Gastrocnemius medialis (tissue), 4 donors: Measurements from ENCODE around the gene CHST15.

Source experiments
- CTCF ChIP-seq, 5 experiments: fragments of 450-650 bp in 3 of 5; fragments of 200-600 bp in 2 of 5; sonication (generic) in 2 of 5; IDR thresholded peaks in 4 of 5; conservative IDR thresholded peaks in 1 of 5; 1 replicate in 4 of 5; 2 replicates in 1 of 5; pipeline ENCODE4 v1.5.1; 2016 to 2019; ENCODE audit warnings: antibody characterized with exemption in 5 of 5, mild to moderate bottlenecking in 3 of 5, moderate library complexity in 3 of 5
- POLR2A ChIP-seq, 2 donors: fragments of 450-650 bp; IDR thresholded peaks; one replicate each; pipeline ENCODE4 v1.6.1; 2017; ENCODE audit warnings: antibody characterized with exemption in 2 of 2, mild to moderate bottlenecking in 2 of 2, moderate library complexity in 2 of 2

GRCh38 chr10:124131172-124131571 lies 37.8 kb upstream of the CHST15 start:
- TF ChIP-seq CTCF (IDR thresholded peaks at IDR 0.05 in 4 of 5, conservative IDR thresholded peaks at IDR 0.05 in 1 of 5) (no peak), POLR2A (IDR thresholded peaks at IDR 0.05) (no peak)
